Skeletal muscle tissue (tissue), 4 donors: ENCODE measurements around the gene FMNL3. TPM values are rescaled to one million over a fixed set of nuclear protein-coding genes. Genes with fewer than 3 reads are reported as not detected.
"Not testable (repeated sequence)": the region's sequence is repeated elsewhere in the genome, so short reads cannot be mapped to it uniquely, and the experiment has no call there.

ENCODE experiments used
- H3K27ac ChIP-seq: one replicate; pipeline ENCODE4 v1.7.0; 2013; ENCODE audit warnings: mild to moderate bottlenecking, low read depth, low read length, inconsistent platforms
- H3K27me3 ChIP-seq, 3 donors: one replicate each; pipeline ENCODE4 v1.7.0; 2013; ENCODE audit warnings: low read length in 3 of 3; ENCODE audit not compliant: control insufficient read depth in 3 of 3, insufficient read depth in 3 of 3
- H3K36me3 ChIP-seq, 3 donors: one replicate each; pipeline ENCODE4 v1.7.0; 2013; ENCODE audit warnings: low read length in 3 of 3; ENCODE audit not compliant: control insufficient read depth in 3 of 3, insufficient read depth in 3 of 3
- H3K4me1 ChIP-seq, 3 donors: one replicate each; pipeline ENCODE4 v1.7.0; 2013; ENCODE audit warnings: low read length in 3 of 3, mild to moderate bottlenecking in 3 of 3; ENCODE audit not compliant: control insufficient read depth in 3 of 3, insufficient read depth in 3 of 3
- H3K4me3 ChIP-seq, 3 donors: one replicate each; pipeline ENCODE4 v1.7.0; 2013; ENCODE audit warnings: low read length in 3 of 3
- H3K9ac ChIP-seq, 3 donors: one replicate each; pipeline ENCODE4 v1.7.0; 2013; ENCODE audit warnings: low read length in 3 of 3, mild to moderate bottlenecking in 3 of 3, moderate library complexity in 2 of 3, low read depth in 1 of 3
- H3K9me3 ChIP-seq, 3 donors: one replicate each; pipeline ENCODE4 v1.7.0; 2013; ENCODE audit warnings: low read length in 3 of 3; ENCODE audit not compliant: control insufficient read depth in 3 of 3
- total RNA-seq: library from RNA; depleted of rRNA; stranded (reverse); fragments of >200 nt; gene quantifications from one replicate; pipeline ENCODE4 v1.2.3, GENCODE V29; 2014
- donor health status: Osteomylitis.

The FMNL3 gene
- total RNA-seq, 1 donor from 2014 or later: 19.3 TPM

GRCh38 chr12:49716553-49716952 is 9.3 kb upstream of the FMNL3 start:
- H3K27me3 ChIP-seq: peaks cover 0 to 5% (median 5%) of the 10 kb centered on the region in 3 donors
- H3K36me3 ChIP-seq: no peaks in the 10 kb centered on the region
- H3K27ac ChIP-seq: no peak overlapping the region
- H3K4me3 ChIP-seq: no peak overlapping the region
- H3K9ac ChIP-seq: no peak overlapping the region
- no peaks in the 10 kb centered on the region for H3K9me3 ChIP-seq
- no peaks in the 10 kb centered on the region for H3K4me1 ChIP-seq

DNA sequence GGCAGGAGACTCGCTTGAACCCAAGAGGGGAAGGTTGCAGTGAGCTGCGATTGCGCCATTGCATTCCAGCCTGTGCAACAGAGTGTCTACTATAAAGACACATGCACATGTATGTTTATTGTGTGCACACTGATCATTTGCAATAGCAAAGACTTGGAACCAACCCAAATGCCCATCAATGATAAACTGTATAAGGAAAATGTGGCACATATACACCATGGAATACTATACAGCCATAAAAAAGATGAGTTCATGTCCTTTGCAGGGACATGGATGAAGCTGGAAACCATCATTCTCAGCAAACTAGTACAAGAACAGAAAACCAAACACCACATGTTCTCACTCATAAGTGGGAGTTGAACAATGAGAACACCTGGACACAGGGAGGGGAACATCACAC is 6.7 kb upstream of the FMNL3 start:
- H3K4me1 ChIP-seq, H3K27ac ChIP-seq, H3K9ac ChIP-seq, H3K9me3 ChIP-seq, H3K36me3 ChIP-seq, H3K27me3 ChIP-seq, H3K4me3 ChIP-seq: not testable (repeated sequence)

DNA sequence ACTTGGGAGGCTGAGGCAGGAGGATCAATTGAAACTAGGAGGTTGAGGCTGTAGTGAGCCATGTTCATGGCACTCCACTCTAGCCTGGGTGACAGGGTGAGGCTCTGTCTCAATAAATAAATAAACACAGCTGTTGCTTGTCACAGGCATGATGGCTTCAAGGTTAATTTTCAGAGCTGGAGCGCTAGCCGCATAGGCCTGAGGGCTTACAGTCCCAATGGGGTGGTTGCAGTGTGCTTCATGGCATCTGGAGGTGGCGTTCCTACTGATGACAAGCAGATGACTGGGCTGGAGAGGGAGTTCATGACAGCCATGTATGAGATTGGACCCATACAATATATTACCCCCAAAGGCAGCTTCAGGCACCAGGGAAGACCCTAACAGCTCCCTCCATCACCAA is 1.6 kb upstream of the FMNL3 start:
- H3K9me3 ChIP-seq: no peaks in the 10 kb centered on the region
- no peaks in the 10 kb centered on the region for H3K36me3 ChIP-seq
- H3K9ac ChIP-seq: no peak overlapping the region
- H3K4me3 ChIP-seq: no peak overlapping the region
- peaks cover 11 to 21% (median 16%) of the 10 kb centered on the region in 3 donors for H3K4me1 ChIP-seq
- H3K27me3 ChIP-seq: peaks cover 0 to 6% (median 6%) of the 10 kb centered on the region in 3 donors
- no peak overlapping the region for H3K27ac ChIP-seq

DNA sequence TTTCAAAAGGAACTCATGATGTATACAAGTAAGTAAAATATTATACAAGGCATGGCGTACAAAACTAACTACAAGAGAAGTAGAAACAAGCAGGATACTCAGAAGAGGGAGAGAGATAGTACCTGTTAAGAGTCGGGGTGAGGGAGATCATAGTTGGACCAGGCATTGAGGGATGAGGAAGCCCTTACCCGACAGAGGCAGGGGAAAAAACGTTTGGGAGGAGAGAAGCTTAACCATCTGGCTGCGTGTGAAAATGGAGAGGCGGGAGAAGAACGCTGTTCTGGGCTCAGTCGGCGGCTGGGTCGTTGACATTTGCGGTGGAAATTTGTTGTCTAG is 575 bp upstream of the FMNL3 start:
- peaks cover 15 to 28% (median 26%) of the 10 kb centered on the region in 3 donors for H3K4me1 ChIP-seq
- H3K27me3 ChIP-seq: peaks cover 0 to 6% (median 6%) of the 10 kb centered on the region in 3 donors
- no peak overlapping the region for H3K4me3 ChIP-seq
- no peak overlapping the region for H3K9ac ChIP-seq
- H3K27ac ChIP-seq: no peak overlapping the region
- H3K36me3 ChIP-seq: no peaks in the 10 kb centered on the region
- no peaks in the 10 kb centered on the region for H3K9me3 ChIP-seq

GRCh38 chr12:49706351-49707127 is 666 bp downstream of the FMNL3 start:
- Histone ChIP-seq H3K36me3 (no peaks in the 10 kb centered on the region), H3K27ac (peak overlapping the region; percentile 70), H3K4me3 (peak overlapping the region; percentile 72 to 78 (median 73)), H3K9ac (peak overlapping the region; percentile 36 to 79 (median 76)), H3K4me1 (peaks cover 15 to 28% (median 26%) of the 10 kb centered on the region in 3 donors), H3K27me3 (peaks cover 0 to 6% (median 4%) of the 10 kb centered on the region in 3 donors), H3K9me3 (no peaks in the 10 kb centered on the region)

DNA sequence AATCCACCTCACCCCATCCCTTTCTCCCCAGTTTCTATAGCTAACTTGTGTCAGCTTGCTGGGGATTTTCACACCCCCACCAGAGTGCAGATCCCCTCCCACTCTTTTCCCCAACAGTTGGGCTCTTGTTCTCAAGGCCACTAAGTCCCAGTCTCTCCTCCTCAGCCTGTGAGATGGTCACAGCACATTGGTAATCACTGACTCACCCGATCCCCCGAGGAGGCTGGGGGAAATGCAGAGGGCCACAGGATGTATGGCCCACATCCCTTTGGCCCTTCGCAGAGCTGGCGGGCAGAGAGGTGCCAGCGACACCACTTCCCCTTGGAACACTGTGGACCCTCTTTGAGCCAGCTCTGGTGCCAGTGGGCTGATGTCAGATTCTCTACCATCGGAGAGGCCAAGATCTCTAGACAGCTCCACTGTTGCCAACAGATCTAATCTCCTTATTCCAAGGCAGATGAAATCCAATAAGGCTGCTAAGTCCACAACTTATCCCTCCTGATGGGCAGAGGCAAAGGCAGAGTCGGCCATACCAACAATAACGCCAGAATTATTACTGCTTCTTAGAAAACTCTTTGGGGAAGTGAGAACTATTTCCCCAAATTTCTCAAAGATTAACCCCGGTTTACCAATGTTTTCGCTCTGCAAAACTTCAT is 1.6 kb downstream of the FMNL3 start:
- H3K9me3 ChIP-seq: no peaks in the 10 kb centered on the region
- H3K27me3 ChIP-seq: peaks cover 0 to 6% (median 4%) of the 10 kb centered on the region in 3 donors
- H3K36me3 ChIP-seq: no peaks in the 10 kb centered on the region
- peak overlapping the region in 2 of 3 donors; percentile 76 to 77 for H3K9ac ChIP-seq
- H3K4me1 ChIP-seq: peaks cover 15 to 28% (median 26%) of the 10 kb centered on the region in 3 donors
- H3K27ac ChIP-seq: peak overlapping the region; percentile 70
- H3K4me3 ChIP-seq: peak overlapping the region; percentile 72 to 78 (median 73)

DNA sequence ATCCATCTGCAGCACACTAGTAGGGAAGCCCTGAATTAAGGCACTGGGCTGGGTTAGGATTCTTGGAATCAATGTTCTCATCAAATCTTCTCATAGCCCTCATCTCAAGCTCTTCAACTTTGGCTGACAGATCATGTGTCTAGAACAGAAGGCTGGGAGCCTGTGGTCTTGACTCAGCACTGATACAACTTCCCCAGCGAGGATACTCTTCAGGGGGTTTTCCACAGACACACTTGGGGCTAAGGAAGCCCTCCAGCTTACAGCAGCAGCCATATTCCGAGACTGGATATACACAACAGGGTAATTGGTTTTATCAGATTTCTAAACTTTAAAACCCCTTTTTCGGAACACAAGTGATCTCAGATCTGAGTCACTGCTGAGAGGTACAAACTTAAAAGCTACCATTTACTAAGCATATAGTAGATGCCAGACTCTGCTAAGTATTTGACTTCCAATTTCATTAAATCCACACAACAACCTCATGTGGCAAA is 3.5 kb downstream of the FMNL3 start:
- H3K36me3 ChIP-seq: no peaks in the 10 kb centered on the region
- no peak overlapping the region for H3K27ac ChIP-seq
- no peak overlapping the region for H3K9ac ChIP-seq
- H3K9me3 ChIP-seq: no peaks in the 10 kb centered on the region
- H3K27me3 ChIP-seq: peaks cover 0 to 6% (median 0%) of the 10 kb centered on the region in 3 donors
- H3K4me1 ChIP-seq: peaks cover 22 to 35% (median 35%) of the 10 kb centered on the region in 3 donors
- no peak overlapping the region for H3K4me3 ChIP-seq

- H3K27me3 ChIP-seq: peaks cover 0 to under 1% (median 0%) of the 10 kb centered on the region in 3 donors
- H3K36me3 ChIP-seq: no peaks in the 10 kb centered on the region
- H3K9ac ChIP-seq: no peak overlapping the region
- H3K4me1 ChIP-seq: peaks cover 29 to 41% (median 41%) of the 10 kb centered on the region in 3 donors
- H3K4me3 ChIP-seq: no peak overlapping the region
- H3K9me3 ChIP-seq: no peaks in the 10 kb centered on the region
- no peak overlapping the region for H3K27ac ChIP-seq
These were observed 4.5 kb downstream of the FMNL3 start for GRCh38 chr12:49702676-49703215.

- Histone ChIP-seq H3K4me1 (peaks cover 29 to 45% (median 44%) of the 10 kb centered on the region in 3 donors), H3K9ac (no peak overlapping the region), H3K27ac (no peak overlapping the region), H3K9me3 (no peaks in the 10 kb centered on the region), H3K27me3 (no peaks in the 10 kb centered on the region), H3K4me3 (no peak overlapping the region), H3K36me3 (no peaks in the 10 kb centered on the region)
These were observed 5.2 kb downstream of the FMNL3 start for GRCh38 chr12:49702009-49702408.
